Heart right ventricle (tissue), 16 donors: ENCODE data around the gene TPTE2. TPM values are rescaled to one million over a fixed set of nuclear protein-coding genes. Genes with fewer than 3 reads are reported as not detected.
"Not testable (repeated sequence)": the region's sequence is repeated elsewhere in the genome, so short reads cannot be mapped to it uniquely, and the experiment has no call there.

Experiments
- ATAC-seq, 8 donors: fragments of 200-7000 bp; cut with Tn5 transposase; one replicate each; pipeline ENCODE4 v1.9.1; 2020; ENCODE audit warnings: mild to moderate bottlenecking in 8 of 8, moderate library complexity in 8 of 8, moderate number of reproducible peaks in 1 of 8
- DNase-seq, 2 donors: peaks; one replicate each; pipeline ENCODE4 v3.0.0-alpha.2; 2020
- H3K27ac ChIP-seq, 10 donors: fragments of 200-600 bp; sonication (generic) in 2 of 10; one replicate each; pipeline versions ENCODE4 v1.5.0 to v1.8.0; 2020 to 2022; ENCODE audit warnings: mild to moderate bottlenecking in 3 of 10
- H3K27me3 ChIP-seq, 7 donors: fragments of 200-600 bp; one replicate each; pipeline ENCODE4 v1.8.0; 2021 to 2022; ENCODE audit warnings: mild to moderate bottlenecking in 2 of 7
- H3K36me3 ChIP-seq, 9 donors: fragments of 200-600 bp; sonication (generic) in 1 of 9; one replicate each; pipeline versions ENCODE4 v1.5.0 to v1.8.0; 2020 to 2022; ENCODE audit warnings: mild to moderate bottlenecking in 2 of 9
- H3K4me1 ChIP-seq, 9 donors: fragments of 200-600 bp; sonication (generic) in 1 of 9; one replicate each; pipeline versions ENCODE4 v1.5.0 to v1.8.0; 2020 to 2022; ENCODE audit warnings: mild to moderate bottlenecking in 4 of 9
- H3K4me3 ChIP-seq, 10 donors: fragments of 200-600 bp; sonication (generic) in 2 of 10; one replicate each; pipeline versions ENCODE4 v1.5.0 to v1.8.0; 2020 to 2022; ENCODE audit warnings: mild to moderate bottlenecking in 7 of 10, moderate library complexity in 2 of 10
- H3K9me3 ChIP-seq, 11 donors: fragments of 200-600 bp in 10 of 11; sonication (generic) in 2 of 11; one replicate each; pipeline versions ENCODE4 v1.5.0 to v1.8.0; 2013 to 2022; ENCODE audit warnings: mild to moderate bottlenecking in 2 of 11, control low read depth in 1 of 11, moderate library complexity in 1 of 11
- CTCF ChIP-seq, 9 donors: fragments of 200-600 bp; sonication (generic) in 2 of 9; IDR thresholded peaks; one replicate each; pipeline versions ENCODE4 v1.5.0 to v1.8.0; 2021 to 2022; ENCODE audit warnings: antibody characterized with exemption in 9 of 9, mild to moderate bottlenecking in 5 of 9, moderate library complexity in 1 of 9
- WGBS, 2 donors: extraction: QIAGEN DNeasy Blood & Tissue Kit; methylation state at CpG; one replicate each; pipeline ENCODE4 v1.1.7; 2013; ENCODE audit warnings: inconsistent platforms in 1 of 2; 5-methylcytosine and 5-hydroxymethylcytosine counted together
- intact Hi-C, 10 donors: fragments of 100-400 bp; cut with DNase I; formaldehyde crosslinking; loops; one replicate each; pipeline versions ENCODE4 v1.11.1 to v1.14.2; 2022
- polyA plus RNA-seq, 2 donors: library from polyadenylated mRNA; stranded (reverse); fragments of 200-250 nt; gene quantifications; one replicate each; pipeline ENCODE4 v1.2.3, GENCODE V29; 2013
- total RNA-seq, 10 donors: library from RNA; stranded (reverse); fragmentation: NEBNext Ultra II Directional in 3 of 10; extraction: Animal tissue kit (Norgen Biotek cat#: 25700) in 3 of 10; gene quantifications; one replicate each; pipeline versions ENCODE4 v1.2.1 to v1.2.4, GENCODE V29; 2021 to 2023
- donor health status: Arrhythmogenic right ventricular cardiomyopathy.
- donor health status: ischemic (EF 13 %, LVEDD 7.1; RV severe dilation, severe dysfunction).
- donor health status: healthy with polysubstance abuse.
- donor health status: DM: no; HTN: yes; CAD: no.
- donor health status: DM: no; HTN: no; CAD: no.
- donor health status: ischemic (EF 25% LVEDD 6.9; RV normal size, moderate dysfunction).
- donor health status: ischemic (EF 25% LVEDD 5.7; RV mildly dilated, moderate dysfunction).
- donor health status: healthy.
- donor health status: DM: yes; HTN: yes; CAD: no.
- donor health status: Ischemic cardiomyopathy.
- donor health status: ischemic (EF 35%, LVEDD 5.7; RV mildly dilated, moderate dysfunction).
- donor health status: nonischemic (EF 11% LVEDD 7.7; RV severe dilation, severe dysfunction).
- donor health status: DM: yes; HTN: yes; CAD: no.
- donor health status: PGD.
- donor health status: ischemic (EF 29% LVEDD 5.4; RV normal size, mild dysfunction).
- donor health status: nonischemic (EF 23%, LVEDD 6.1; RV moderate dilation, normal function).

TPTE2 gene
- total and polyA plus RNA-seq, 12 donors = not detected

DNA sequence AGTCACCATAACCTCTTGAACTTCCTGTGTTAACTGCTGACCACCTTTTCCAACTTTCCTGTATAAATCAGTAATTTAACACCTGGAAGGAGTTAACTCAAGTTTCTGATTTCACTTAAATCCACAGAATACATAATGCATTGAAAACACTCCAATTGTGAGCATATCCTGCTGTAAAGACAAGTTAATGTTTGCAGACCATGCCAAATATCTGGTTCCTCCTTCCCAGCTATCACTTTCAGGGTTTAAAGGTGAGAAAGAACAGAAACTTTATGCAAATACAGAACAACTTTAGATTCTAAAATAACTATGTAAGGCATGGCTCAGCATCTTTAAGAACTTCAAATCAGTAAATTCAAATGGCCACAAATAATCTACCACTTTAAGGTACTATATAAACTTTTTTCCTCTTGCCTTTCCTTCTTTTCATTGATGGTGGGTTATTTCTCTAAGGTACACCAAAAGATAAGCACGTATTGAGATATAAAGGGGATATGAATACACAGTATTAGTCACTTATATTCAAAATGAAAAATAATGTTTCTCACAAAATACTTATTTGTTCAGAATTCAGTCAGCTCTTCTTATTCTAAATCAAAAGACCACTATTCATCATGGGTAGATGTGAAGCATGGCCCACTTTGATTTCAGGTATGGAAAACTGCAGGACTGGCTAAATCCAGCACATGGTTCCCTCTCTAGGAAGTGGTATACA is 6.6 kb upstream of the TPTE2 start:
- intact Hi-C loops = no loop called here
- 62 to 73% methylated on average over 1 of the region's 1 CpG for WGBS, 2 donors
- no peak for TF ChIP-seq CTCF (IDR thresholded peaks at IDR 0.05)
- ATAC-seq (no peak), DNase-seq (no peak)
- H3K36me3 ChIP-seq = no peaks in the 10 kb centered on the region
- H3K27me3 ChIP-seq = peaks cover 0 to 25% (median 14%) of the 10 kb centered on the region in 7 donors
- H3K27ac ChIP-seq = no peak overlapping the region
- H3K4me1 ChIP-seq = no peaks in the 10 kb centered on the region
- no peak overlapping the region for H3K4me3 ChIP-seq
- no peaks in the 10 kb centered on the region for H3K9me3 ChIP-seq

- no peaks in the 10 kb centered on the region for H3K36me3 ChIP-seq
- peaks cover 0 to 22% (median 13%) of the 10 kb centered on the region in 7 donors for H3K27me3 ChIP-seq
- H3K9me3 ChIP-seq = no peaks in the 10 kb centered on the region
- no peaks in the 10 kb centered on the region for H3K4me1 ChIP-seq
- H3K27ac ChIP-seq = no peak overlapping the region
- no peak for DNase-seq
- no peak overlapping the region for H3K4me3 ChIP-seq
- no peak for TF ChIP-seq CTCF (IDR thresholded peaks at IDR 0.05)
- no peak for ATAC-seq
- intact Hi-C loops = no loop called here
- 88 to 90% methylated on average over 28 of the region's 28 CpGs for WGBS, 2 donors
Measured at GRCh38 chr13:19561585-19561984, 253 bp upstream of the TPTE2 start.

- ATAC-seq, intact Hi-C loops, H3K27ac ChIP-seq, DNase-seq, H3K4me3 ChIP-seq, H3K9me3 ChIP-seq, H3K36me3 ChIP-seq, H3K4me1 ChIP-seq: not testable (repeated sequence)
- WGBS, 2 donors = 89 to 96% methylated on average over 22 of the region's 22 CpGs
- H3K27me3 ChIP-seq = peaks cover 0 to 13% (median 7%) of the 10 kb centered on the region in 7 donors
Measured at GRCh38 chr13:19560672-19561071, 660 bp downstream of the TPTE2 start.

GRCh38 chr13:19559739-19560138 is 1.6 kb downstream of the TPTE2 start:
- H3K4me3 ChIP-seq, DNase-seq, H3K4me1 ChIP-seq, H3K36me3 ChIP-seq, intact Hi-C loops, H3K9me3 ChIP-seq, H3K27me3 ChIP-seq, H3K27ac ChIP-seq: not testable (repeated sequence)
- ATAC-seq = peak in 2 of 8 donors; percentile 29 to 67
- WGBS, 2 donors = no CpG with 5 or more reads among the region's 10 CpGs

DNA sequence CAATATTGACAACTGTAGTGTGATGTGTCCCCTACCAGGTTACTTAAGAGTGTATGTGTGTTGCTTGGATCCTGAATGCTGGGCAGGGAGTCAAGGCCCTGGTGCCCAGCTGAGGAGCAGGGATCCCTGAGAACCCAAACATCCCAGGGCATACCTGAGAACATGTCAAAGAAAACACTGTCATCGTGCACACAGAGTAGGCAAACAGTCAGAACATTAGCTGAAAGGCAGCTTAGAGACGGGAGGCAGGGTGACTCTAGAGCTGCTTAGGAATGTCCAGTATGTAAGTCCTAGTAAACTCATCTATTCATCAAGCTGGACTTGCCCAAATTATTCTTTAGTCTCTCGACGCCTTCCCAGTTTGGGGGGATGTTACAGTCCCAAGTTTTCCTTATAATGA is 4.0 kb downstream of the TPTE2 start:
- H3K36me3 ChIP-seq, H3K4me1 ChIP-seq, H3K9me3 ChIP-seq, DNase-seq, H3K4me3 ChIP-seq, H3K27me3 ChIP-seq, intact Hi-C loops, ATAC-seq, H3K27ac ChIP-seq: not testable (repeated sequence)
- 75 to 81% methylated on average over 2 of the region's 4 CpGs for WGBS, 2 donors

GRCh38 chr13:19549245-19549644 is 12.1 kb downstream of the TPTE2 start:
- intact Hi-C loops = loop anchor here in 1 of 10 donors (10.0 kb wide), 1 partner anchor 1726 kb away; no protein-coding TSS in a partner anchor
- H3K4me3 ChIP-seq = not testable (repeated sequence)

DNA sequence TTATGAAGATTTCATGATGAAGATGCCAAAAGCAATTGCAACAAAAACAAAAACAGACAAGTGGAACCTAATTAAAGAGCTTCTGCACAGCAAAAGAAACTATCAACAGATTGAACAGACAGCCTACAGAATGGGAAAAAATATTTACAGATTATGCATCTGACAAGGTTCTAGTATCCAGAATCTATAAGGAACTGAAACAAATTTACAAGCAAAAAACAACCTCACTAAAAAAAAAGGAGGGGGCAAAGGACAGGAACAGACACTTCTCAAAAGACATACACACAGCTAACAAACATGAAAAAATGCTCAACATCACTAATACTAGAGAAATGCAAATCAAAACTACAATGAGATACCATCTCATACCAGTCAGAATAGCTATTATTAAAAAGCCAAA is 35.7 kb downstream of the TPTE2 start:
- H3K36me3 ChIP-seq = not testable (repeated sequence)

More at GRCh38 chr13:19549245-19549644, 12.1 kb downstream of the TPTE2 start:
- not testable (repeated sequence) for H3K36me3 ChIP-seq, H3K27me3 ChIP-seq, ATAC-seq, DNase-seq, H3K27ac ChIP-seq, H3K4me1 ChIP-seq, H3K9me3 ChIP-seq
- 64 to 72% methylated on average over 3 to 4 of the region's 4 CpGs for WGBS, 2 donors

More for the DNA sequence above, 35.7 kb downstream of the TPTE2 start:
- H3K4me1 ChIP-seq, H3K27ac ChIP-seq, DNase-seq, H3K9me3 ChIP-seq, H3K4me3 ChIP-seq, H3K27me3 ChIP-seq, ATAC-seq, intact Hi-C loops: not testable (repeated sequence)
